GM19468 (cell line): ENCODE data around the gene ELAVL4.

ENCODE experiments used
- ATAC-seq: cut with Tn5 transposase; IDR thresholded peaks from one replicate; pipeline ENCODE4 v1.9.1; 2021; ENCODE audit warnings: mild to moderate bottlenecking, moderate library complexity, moderate number of reproducible peaks; ENCODE audit not compliant: unreplicated experiment; ENCODE audit errors: extremely low read depth

Gene ELAVL4

DNA sequence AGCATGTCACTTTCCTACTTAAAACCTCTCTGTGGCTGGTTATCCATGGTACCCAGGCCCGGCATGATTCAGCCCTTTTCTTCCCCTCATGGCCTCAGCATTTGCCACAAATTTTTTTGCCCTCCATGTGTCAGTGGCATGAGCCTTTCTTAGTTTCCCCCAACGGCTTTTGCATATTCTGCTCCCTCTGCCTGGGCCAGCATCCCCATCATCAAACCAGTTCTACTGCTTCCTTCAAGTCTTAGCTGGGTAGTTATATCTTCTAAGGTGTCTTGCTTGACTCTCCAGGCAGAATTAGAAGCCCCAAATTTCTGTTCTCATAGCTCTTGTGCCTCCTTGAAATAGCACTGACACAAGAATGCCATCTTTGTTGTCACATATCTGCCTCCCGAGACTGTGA, 127.9 kb downstream of the ELAVL4 start:
- no peak for ATAC-seq

DNA sequence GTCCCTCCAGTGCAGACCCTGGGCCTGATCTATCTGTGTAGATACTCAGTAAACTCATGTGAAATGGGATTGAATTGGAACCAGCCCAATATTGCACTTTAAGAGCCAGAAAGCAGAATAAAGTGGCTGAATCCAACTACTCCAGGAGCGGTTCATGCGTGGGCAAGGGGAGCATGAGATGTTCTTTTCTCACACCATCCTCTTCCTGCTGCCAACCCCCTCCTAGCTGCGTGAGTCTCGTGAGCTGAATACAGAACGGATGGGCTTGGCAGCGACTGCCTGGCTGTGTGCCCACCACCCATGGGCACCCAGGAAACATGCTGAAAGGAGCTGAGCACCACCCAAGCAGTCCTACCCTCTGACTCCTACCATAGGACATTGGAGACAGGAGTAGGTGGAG, 128.3 kb downstream of the ELAVL4 start:
- no peak for ATAC-seq

DNA sequence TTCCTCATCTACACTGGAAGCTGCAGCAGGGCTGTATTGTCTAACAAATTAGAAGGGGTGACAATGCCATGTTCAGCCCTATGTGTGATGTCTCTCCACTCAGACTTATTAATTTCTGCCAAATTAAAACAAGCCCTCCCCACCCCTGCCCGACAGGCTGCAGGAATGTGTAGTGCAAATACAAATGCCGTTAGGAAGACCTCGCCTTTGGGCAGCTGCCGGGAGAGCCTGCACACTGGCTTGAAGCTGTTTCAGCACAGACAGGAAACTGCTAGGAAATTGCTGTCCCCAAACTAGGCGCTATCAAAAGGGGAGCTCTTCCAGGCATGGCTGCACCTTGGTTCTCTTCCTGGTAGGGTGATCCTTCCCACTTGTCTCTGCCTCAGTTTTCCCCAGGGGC, 135.2 kb downstream of the ELAVL4 start:
- no peak for ATAC-seq

DNA sequence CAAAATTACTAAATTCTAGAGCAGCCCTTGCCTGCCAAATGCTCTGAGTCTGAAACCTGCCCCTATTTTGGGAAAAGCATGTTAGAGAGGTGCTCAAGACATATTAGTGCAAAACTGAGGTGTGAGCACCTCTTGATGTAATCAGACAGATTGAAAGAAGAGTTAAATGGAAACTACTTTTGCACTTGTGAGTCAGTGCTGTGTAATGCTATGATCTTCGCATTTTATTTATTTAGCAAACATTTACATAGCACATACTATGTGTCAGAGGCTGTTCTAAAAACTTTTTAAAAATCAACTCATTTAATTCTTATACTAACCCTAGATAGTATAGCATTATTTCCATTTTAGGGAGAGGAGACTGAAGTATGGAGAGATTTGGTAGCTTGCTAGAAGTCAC, 138.1 kb downstream of the ELAVL4 start:
- ATAC-seq = no peak

DNA sequence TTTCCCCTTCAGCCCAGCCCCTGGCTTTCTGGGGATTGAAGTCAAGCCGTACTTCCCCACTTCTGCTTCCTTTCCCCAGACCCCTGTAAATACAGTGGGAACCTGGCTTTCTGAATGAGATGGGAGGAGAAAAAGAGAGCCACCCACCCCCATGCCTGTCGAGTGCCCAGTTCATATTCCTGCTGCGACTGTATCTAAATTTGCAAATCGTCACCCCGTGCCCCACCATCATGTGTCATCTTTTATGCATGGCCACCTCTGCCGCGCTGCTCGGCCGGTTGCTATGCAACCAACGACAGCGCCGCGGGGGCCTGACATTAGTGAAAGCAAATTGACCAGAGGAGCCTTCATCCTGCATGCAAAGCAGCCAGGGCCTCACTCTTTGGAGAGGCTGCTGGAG, 143.0 kb downstream of the ELAVL4 start:
- peak; percentile 64 for ATAC-seq

DNA sequence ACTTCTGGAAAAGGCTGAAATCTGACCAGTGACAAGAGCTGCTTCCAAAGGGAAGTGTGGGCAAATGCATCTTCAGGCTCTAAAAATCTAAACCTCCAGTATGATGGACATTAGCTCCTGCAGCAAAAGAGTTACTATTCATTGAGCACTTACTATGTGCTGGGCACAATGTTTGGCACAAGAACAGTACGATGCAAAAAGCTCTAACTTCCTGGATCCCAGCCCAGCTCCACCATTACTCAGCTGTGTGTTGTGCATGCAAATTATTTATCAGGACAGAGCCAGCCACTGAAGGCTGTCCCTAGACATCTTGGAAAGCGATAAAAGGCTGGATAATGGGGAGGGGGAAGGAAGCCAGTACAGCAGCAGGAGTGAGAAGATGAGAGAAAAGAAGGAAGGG, 143.5 kb downstream of the ELAVL4 start:
- ATAC-seq = no peak
